ENCODE measurements around the gene TSPAN10. TPM values are rescaled to one million over a fixed set of nuclear protein-coding genes. Genes with fewer than 3 reads are reported as not detected.

The TSPAN10 gene
- total and polyA plus RNA-seq, 2 of the 13 experiments (the other 11 are each of a cell fraction or from before 2014, with no cell fraction given) = 0.54 to 0.75 TPM

DNA sequence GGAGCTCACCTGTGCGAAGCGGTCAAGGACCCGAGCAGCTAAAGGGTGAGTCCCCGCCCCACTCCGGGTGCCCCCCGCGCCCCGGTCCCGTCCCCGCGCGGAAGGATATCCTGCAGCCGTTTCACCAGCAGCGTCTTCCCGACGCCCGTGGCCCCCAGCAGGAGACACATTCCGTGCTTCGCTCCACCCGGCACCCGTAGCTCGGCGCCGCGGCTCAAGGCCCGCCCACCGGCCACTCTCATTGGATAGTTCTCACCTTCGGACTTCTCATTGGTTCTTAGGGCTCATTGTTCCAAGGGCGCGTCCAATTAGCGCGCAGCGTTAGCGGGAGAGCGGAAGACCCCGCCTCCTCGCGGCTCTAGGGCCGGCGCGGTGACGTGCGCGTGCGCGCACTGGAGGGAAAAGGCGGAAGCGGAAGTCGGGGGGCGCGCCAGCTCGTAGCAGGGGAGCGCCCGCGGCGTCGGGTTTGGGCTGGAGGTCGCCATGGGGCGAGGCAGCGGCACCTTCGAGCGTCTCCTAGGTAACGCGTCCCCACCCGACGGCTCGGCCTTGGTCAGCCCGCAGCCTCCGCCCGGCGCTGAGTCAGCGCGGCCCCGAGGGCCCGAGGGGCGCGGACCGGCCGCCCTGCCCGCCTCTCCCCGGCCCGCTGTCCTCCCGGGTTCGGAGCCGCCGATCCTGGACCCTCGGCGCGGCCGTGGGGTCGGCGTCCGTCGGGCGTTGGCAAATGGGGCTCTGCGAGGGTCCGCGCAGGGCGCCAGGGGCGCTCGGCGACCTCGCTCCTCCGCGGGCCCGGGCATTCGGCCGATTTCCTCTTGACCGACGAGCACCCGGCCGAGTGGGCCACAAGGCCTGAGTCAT, 46.8 kb downstream of the TSPAN10 start, which contains the start of the genes ARL16 and HGS (continued):
- TF ChIP-seq, protein P1, sequence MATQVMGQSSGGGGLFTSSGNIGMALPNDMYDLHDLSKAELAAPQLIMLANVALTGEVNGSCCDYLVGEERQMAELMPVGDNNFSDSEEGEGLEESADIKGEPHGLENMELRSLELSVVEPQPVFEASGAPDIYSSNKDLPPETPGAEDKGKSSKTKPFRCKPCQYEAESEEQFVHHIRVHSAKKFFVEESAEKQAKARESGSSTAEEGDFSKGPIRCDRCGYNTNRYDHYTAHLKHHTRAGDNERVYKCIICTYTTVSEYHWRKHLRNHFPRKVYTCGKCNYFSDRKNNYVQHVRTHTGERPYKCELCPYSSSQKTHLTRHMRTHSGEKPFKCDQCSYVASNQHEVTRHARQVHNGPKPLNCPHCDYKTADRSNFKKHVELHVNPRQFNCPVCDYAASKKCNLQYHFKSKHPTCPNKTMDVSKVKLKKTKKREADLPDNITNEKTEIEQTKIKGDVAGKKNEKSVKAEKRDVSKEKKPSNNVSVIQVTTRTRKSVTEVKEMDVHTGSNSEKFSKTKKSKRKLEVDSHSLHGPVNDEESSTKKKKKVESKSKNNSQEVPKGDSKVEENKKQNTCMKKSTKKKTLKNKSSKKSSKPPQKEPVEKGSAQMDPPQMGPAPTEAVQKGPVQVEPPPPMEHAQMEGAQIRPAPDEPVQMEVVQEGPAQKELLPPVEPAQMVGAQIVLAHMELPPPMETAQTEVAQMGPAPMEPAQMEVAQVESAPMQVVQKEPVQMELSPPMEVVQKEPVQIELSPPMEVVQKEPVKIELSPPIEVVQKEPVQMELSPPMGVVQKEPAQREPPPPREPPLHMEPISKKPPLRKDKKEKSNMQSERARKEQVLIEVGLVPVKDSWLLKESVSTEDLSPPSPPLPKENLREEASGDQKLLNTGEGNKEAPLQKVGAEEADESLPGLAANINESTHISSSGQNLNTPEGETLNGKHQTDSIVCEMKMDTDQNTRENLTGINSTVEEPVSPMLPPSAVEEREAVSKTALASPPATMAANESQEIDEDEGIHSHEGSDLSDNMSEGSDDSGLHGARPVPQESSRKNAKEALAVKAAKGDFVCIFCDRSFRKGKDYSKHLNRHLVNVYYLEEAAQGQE (IDR thresholded peaks at IDR 0.05; ENCODE audit: borderline replicate concordance in 1 of 2, low read depth in 1 of 2, low read length in 2 of 2) = peak in 1 of 2 experiments; percentile 35; a peak in 1 of 4 replicates
- TF ChIP-seq ZNF737 (CRISPR knock-in tag; IDR thresholded peaks at IDR 0.05; ENCODE audit: borderline replicate concordance) = no peak
- no peak for TF ChIP-seq LCORL (IDR thresholded peaks at IDR 0.05)
- TF ChIP-seq LCORL (CRISPR knock-in tag; IDR thresholded peaks at IDR 0.05) = peak; percentile 29; the same call in 1 of the 2 replicates
- TF ChIP-seq POLR2A (IDR thresholded peaks at IDR 0.05; ENCODE audit: insufficient read depth in 1 of 2, low read depth in 2 of 2, low read length in 2 of 2) = peak; percentile 70 to 76
- TF ChIP-seq, protein P2, sequence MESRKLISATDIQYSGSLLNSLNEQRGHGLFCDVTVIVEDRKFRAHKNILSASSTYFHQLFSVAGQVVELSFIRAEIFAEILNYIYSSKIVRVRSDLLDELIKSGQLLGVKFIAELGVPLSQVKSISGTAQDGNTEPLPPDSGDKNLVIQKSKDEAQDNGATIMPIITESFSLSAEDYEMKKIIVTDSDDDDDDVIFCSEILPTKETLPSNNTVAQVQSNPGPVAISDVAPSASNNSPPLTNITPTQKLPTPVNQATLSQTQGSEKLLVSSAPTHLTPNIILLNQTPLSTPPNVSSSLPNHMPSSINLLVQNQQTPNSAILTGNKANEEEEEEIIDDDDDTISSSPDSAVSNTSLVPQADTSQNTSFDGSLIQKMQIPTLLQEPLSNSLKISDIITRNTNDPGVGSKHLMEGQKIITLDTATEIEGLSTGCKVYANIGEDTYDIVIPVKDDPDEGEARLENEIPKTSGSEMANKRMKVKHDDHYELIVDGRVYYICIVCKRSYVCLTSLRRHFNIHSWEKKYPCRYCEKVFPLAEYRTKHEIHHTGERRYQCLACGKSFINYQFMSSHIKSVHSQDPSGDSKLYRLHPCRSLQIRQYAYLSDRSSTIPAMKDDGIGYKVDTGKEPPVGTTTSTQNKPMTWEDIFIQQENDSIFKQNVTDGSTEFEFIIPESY (CRISPR knock-in tag; IDR thresholded peaks at IDR 0.05) = no peak
- peak; percentile 97 for TF ChIP-seq ELF4 (CRISPR knock-in tag; IDR thresholded peaks at IDR 0.05; ENCODE audit: borderline replicate concordance)
- TF ChIP-seq HOXA3 (CRISPR knock-in tag; IDR thresholded peaks at IDR 0.05) = peak; percentile 79
- TF ChIP-seq, protein P3, sequence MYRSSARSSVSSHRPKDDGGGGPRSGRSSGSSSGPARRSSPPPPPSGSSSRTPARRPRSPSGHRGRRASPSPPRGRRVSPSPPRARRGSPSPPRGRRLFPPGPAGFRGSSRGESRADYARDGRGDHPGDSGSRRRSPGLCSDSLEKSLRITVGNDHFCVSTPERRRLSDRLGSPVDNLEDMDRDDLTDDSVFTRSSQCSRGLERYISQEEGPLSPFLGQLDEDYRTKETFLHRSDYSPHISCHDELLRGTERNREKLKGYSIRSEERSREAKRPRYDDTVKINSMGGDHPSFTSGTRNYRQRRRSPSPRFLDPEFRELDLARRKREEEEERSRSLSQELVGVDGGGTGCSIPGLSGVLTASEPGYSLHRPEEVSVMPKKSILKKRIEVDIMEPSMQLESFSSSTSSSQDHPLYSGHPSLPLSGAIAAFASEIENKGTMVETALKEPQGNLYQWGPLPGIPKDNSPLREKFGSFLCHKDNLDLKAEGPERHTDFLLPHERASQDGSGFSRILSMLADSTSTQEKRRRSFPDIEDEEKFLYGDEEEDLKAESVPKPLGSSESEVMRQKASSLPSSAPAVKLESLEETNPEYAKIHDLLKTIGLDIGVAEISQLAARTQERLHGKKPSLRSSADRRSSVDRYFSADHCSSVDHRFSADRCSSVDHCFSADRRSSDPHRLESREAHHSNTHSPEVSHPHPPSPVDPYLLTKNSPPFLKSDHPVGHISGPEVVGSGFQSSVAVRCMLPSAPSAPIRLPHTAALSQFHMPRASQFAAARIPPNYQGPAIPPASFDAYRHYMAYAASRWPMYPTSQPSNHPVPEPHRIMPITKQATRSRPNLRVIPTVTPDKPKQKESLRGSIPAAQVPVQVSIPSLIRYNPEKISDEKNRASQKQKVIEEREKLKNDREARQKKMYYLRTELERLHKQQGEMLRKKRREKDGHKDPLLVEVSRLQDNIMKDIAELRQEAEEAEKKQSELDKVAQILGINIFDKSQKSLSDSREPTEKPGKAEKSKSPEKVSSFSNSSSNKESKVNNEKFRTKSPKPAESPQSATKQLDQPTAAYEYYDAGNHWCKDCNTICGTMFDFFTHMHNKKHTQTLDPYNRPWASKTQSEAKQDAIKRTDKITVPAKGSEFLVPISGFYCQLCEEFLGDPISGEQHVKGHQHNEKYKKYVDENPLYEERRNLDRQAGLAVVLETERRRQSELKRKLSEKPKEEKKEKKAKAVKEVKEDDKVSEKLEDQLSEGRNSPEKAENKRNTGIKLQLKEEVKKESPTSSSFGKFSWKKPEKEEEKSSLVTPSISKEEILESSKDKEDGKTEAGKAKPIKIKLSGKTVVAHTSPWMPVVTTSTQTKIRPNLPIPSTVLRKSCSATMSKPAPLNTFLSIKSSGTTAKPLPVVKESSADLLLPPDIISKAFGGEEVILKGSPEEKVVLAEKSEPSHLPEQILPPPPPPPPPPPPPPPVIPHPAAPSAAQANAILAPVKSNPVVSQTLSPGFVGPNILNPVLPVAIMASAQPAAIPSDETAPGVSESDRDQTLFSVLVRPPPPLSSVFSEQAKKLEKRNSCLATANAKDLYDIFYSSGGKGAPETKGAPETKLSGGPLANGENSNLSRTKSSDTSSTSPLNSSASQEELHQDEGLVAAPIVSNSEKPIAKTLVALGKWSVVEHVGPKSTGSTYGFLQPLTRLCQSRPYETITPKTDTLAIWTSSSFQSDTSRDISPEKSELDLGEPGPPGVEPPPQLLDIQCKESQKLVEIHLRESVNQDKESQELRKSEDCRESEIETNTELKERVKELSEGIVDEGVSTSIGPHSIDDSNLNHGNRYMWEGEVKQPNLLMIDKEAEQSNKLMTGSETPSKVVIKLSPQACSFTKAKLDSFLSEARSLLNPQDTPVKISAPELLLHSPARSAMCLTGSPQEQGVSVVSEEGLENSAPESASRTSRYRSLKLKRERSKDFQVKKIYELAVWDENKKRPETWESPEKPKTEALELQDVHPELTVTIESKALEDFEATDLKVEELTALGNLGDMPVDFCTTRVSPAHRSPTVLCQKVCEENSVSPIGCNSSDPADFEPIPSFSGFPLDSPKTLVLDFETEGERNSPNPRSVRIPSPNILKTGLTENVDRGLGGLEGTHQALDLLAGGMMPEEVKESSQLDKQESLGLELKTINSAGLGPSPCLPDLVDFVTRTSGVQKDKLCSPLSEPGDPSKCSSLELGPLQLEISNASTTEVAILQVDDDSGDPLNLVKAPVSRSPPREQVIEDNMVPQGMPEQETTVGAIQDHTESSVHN (CRISPR knock-in tag; IDR thresholded peaks at IDR 0.05) = peak; percentile 76; the same call in 1 of the 2 replicates
- TF ChIP-seq DNMT1 (CRISPR knock-in tag; IDR thresholded peaks at IDR 0.05) = peak; percentile 74
- no peak; the same call in 1 of the 2 replicates for TF ChIP-seq ZNF614 (CRISPR knock-in tag; IDR thresholded peaks at IDR 0.05; ENCODE audit: borderline replicate concordance)
- TF ChIP-seq, protein P4, sequence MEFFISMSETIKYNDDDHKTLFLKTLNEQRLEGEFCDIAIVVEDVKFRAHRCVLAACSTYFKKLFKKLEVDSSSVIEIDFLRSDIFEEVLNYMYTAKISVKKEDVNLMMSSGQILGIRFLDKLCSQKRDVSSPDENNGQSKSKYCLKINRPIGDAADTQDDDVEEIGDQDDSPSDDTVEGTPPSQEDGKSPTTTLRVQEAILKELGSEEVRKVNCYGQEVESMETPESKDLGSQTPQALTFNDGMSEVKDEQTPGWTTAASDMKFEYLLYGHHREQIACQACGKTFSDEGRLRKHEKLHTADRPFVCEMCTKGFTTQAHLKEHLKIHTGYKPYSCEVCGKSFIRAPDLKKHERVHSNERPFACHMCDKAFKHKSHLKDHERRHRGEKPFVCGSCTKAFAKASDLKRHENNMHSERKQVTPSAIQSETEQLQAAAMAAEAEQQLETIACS (CRISPR knock-in tag; IDR thresholded peaks at IDR 0.05) = peak; percentile 97
- no peak for TF ChIP-seq CEBPB (IDR thresholded peaks at IDR 0.05; ENCODE audit: borderline replicate concordance, low read depth, low read length)

Measured in HepG2 (cell line).